GM19328 (cell line): Measurements from ENCODE around the gene MAML2.

Experiments used
- ATAC-seq: cut with Tn5 transposase; IDR thresholded peaks from one replicate; pipeline ENCODE4 v1.9.1; 2021; ENCODE audit warnings: mild to moderate bottlenecking, moderate library complexity; ENCODE audit not compliant: unreplicated experiment

MAML2 gene

DNA sequence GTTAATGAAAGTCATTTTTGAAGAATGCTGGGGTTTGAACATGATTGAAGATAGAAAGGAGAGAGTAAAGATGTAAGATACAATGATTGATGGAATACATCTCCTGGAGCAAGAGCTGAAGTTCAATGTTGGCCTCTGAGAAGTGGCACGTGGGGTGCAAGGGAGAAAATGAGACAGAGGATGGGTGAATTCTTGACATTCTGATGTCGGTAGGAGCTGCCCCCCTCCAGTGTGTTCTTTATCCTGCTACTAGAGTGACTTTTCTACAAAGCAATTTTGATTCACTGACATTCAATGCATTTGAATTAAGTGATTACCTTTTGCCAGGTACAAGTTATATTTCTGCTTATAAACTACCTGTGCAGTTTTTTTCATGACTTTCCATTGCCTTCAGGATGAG lies 260.1 kb downstream of the MAML2 start:
- ATAC-seq, result no peak

GRCh38 chr11:96082002-96082899 lies 260.7 kb downstream of the MAML2 start:
- ATAC-seq, result no peak

- no peak for ATAC-seq
Measured at GRCh38 chr11:96081561-96081960, 261.4 kb downstream of the MAML2 start.

DNA sequence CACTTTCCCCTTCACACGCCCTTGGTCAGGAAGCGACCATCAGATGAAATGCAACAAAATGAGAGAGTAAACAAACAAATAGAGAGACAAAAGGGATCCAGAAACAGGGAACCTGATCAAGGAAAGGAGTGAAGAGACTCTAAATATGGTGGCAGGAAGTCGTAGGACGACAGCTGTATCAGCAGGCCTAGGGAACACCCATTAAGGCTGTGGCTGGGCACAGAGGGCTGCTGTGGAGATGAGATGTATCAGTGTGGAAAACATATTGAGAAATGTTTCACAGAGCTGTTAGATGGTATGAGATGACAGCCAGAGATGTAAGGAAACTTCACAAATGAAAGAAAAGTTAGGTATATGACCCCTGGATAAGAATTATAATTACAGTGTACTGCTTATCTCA lies 263.3 kb downstream of the MAML2 start:
- no peak for ATAC-seq

DNA sequence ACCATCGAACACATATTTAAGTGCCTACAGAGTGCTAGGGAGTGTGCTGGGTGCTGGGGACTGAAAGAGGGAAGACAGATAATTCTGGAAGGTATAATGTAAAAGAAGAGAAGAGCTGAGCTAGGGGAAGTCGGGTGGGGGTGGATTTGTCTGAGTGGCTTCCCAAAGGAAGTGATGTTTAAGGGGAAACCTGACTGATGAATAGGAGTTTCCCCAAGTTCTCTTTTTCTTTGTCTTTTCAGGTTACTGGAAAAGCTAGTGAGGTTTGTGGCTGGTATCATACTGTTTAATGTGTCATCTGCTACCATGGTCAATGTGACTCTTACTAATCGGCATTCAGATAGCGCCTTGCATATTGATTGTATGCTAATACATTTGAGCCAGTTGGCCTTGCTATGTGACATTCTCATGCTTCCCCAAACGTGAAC lies 267.4 kb downstream of the MAML2 start:
- ATAC-seq, result peak; percentile 57

DNA sequence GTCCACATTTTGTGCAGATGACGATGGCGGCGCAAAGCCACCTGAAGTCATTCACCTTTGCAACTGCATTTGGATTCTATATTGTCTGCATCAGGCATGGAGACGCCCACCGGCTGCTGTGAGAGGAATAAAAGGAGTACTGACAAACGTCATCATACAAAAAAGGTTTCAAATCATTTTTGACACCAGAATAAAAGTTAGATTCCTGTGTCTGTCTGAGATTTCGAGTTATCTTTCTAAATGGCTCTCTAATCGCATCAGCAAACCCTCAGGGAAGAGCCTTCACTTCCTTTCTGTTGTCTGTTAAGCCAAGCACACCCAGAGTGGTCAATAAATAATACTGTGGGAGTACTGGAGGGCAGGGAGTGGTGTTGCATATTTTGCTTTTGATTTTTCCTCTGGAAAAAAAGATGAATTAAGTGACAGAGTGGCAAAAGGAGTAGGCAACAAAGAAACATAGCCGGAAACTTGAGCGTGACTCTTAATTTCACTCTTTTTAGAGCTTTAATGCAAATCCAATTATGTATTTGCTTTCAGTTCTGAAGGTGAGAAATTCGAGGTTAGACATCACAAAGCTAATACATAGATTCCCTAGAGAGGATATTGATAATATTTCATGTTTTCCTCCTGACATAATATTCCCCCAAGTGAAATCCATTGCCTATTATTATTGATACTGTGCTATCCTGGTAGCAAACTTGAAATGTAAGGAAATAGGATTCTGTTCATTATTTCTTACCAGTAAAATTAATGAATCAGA lies 268.3 kb downstream of the MAML2 start:
- ATAC-seq, result no peak

DNA sequence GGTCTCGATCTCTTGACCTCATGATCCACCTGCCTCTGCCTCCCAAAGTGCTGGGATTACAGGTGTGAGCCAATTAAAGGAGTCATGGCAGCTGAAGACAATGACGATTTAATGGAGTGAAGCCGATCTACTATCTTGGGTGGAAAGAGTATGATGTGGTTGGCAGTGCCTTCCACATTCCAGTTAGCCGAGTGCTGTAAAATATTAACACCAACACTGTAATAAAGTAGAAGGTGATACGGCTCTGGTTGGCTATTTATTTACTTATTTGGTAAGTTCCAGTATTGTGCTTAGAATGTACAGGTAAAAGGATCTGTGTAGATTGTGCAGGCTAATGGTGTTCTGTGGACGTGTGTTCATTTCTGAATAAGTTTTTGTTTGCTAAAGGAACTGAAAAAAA lies 269.5 kb downstream of the MAML2 start:
- ATAC-seq, result no peak

GRCh38 chr11:96072592-96072991 lies 270.4 kb downstream of the MAML2 start:
- ATAC-seq, result no peak

GRCh38 chr11:96070453-96070852 lies 272.5 kb downstream of the MAML2 start:
- no peak for ATAC-seq

DNA sequence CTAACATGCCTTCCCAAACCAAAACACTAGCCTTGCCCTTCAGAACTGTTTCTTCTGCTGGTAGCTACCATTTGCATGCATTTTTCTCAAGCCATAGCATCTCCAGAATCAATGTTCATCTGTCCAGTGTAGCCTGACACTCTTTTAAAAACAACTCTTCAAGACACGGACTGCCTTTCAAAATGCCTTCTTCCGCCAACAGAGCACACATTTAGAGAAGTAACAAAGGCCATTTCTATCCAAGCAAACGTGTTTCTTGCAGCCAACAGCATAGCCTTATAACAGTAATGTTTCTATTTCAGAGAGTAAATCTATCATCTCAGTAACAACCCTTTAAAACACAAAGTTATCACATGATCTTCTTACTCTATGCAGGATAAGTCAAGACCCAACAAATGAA lies 275.8 kb downstream of the MAML2 start:
- no peak for ATAC-seq

GRCh38 chr11:96065379-96065778 lies 277.6 kb downstream of the MAML2 start:
- ATAC-seq, result no peak

GRCh38 chr11:96063886-96064285 lies 279.1 kb downstream of the MAML2 start:
- ATAC-seq, result no peak

- no peak for ATAC-seq
Measured at GRCh38 chr11:96063053-96063452, 279.9 kb downstream of the MAML2 start.

DNA sequence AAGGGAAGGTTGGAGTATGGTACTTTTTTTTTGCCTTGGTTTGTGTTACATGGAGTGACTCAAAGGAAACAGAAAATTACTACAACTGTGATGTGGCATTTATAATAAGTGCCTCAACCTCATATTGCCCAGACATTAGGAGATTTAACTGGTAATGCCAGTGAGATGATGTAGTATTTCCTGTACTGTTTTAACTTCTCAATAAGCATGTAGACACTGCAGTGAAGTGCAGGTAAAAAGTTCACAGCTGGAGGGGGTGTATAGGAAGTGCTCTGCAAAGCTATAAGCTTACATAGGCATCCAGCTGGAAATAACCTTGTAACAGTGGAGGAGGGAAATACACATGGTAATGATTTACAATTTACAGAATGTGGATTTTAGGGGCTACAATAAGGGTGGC lies 280.9 kb downstream of the MAML2 start:
- no peak for ATAC-seq

DNA sequence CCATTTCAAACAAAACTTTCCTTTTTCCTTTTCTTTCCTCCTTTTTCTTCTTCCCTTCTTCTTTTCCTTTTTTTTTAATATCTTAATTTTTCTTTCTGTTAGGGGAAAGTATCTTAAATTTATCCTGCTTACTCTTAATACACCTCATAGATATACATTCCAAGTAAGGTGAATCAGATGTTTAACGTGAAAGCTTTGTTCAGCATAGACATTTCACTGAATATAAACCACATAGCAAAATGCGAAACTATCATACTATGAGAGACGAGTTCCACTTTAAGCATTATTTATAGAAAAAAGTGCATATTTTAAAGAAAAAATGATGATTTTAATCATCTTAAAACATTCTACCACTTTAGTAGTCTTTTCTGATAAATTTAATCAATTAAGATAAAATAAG lies 281.3 kb downstream of the MAML2 start:
- no peak for ATAC-seq

DNA sequence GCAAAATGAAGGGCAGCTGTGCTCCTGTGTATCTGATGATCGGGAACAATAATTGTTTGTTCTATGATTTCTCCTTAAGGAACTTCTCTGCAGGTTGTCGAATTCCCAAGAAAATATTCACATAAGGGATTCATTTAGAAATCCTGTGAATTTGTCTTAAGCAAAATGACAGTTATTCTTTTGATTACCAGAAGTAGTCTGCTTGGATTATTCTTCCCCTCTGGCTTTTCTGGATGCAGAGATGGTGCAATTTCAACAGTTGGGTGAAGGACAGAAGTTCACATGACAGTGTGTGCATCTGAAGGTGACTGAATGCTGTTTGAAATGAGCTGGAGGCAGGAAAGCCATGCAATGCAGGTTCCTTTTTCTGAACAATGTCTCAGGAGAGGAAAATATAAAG lies 281.9 kb downstream of the MAML2 start:
- no peak for ATAC-seq

DNA sequence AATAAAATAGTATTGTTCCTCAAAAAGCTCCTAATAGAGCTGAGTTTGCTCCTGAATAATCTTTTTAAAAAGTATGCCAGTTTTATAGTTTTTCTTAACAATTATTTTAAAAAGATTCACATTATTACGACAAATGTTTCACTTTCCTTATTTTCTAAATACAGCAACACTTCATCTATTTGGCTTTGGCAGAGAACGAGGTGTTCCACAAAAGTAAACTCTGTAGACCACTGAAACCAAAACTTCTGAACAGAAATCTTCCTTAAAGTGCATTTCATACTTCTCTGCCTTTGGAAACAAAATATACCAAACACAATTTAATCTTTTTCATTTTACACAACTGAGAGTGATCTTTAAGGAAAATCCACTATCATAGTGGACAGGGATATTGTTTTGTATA lies 285.5 kb downstream of the MAML2 start:
- no peak for ATAC-seq

DNA sequence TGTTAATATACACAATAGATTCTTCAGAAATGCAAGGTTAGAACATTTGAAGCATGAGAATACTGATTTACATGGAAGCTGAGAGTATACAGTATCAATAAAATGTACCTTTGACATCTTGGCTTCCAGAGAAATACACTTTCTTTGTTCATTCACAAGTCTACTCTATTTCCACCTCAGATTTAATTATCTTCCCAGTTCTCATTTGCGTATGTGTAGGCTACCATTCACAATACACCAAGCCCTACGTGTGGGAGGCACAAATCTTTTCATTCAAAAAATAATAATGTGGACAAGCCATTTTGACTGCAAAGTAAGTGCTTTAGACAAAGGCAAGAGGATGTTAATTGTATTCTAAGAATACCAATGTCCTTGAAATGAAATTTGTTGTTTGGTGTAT lies 286.4 kb downstream of the MAML2 start:
- ATAC-seq, result no peak

- ATAC-seq, result no peak
Measured at GRCh38 chr11:96055706-96056387, 287.1 kb downstream of the MAML2 start.

GRCh38 chr11:96054870-96055705 lies 287.9 kb downstream of the MAML2 start:
- no peak for ATAC-seq
